K562 (cell line): ENCODE data around the gene DGLUCY. TPM values are rescaled to one million over a fixed set of nuclear protein-coding genes. Genes with fewer than 3 reads are reported as not detected.

ENCODE experiments used
- ATAC-seq: fragments of 200-7000 bp; cut with Tn5 transposase; 3 replicates; pipeline ENCODE4 v1.9.1; 2020; ENCODE audit warnings: moderate library complexity
- BruUV-seq: library from RNA; stranded (reverse); fragments of 400-500 nt; replicated peaks from 2 replicates; lab custom pipeline; 2021; lab: Mats Ljungman, UMichigan
- CTCF ChIA-PET: fragments of 300-600 bp; formaldehyde crosslinking; extraction: SDS; loops from one replicate; lab custom pipeline; 2021; ENCODE audit warnings: low intra/inter-chr PET ratio; lab: Yijun Ruan, JAX
- POLR2A ChIA-PET: fragments of 300-600, 350-650 bp; sonication (Branson Sonifier 250); formaldehyde crosslinking; extraction: SDS; loops from one replicate; lab custom pipeline; 2021; ENCODE audit warnings: antibody characterized with exemption, inconsistent platforms; lab: Yijun Ruan, JAX
- DNase-seq, 4 experiments: peaks; one replicate each; pipeline versions ENCODE4 v3.0.0 to v3.0.0-alpha.2; 2011 to 2018; ENCODE audit warnings: low spot score in 3 of 4, mixed read lengths in 3 of 4; ENCODE audit errors: extremely low read depth in 1 of 4
- FAIRE-seq: peaks from 2 replicates; lab custom pipeline; 2011; peaks lifted over from hg19 to GRCh38; lab: Jason Lieb, UNC
- H2AFZ ChIP-seq: 2 replicates; pipeline ENCODE4 v1.6.0; 2011; ENCODE audit warnings: low read depth, low read length, control low read depth, inconsistent platforms
- H3K27ac ChIP-seq: fragments of 200-600 bp; 3 replicates; pipeline ENCODE4 v1.8.0; 2011; ENCODE audit warnings: low read depth, mild to moderate bottlenecking, control low read depth, inconsistent platforms, low read length, moderate library complexity, mixed read lengths; ENCODE audit errors: extremely low read depth
- H3K27me3 ChIP-seq, 2 experiments: fragments of 300-600 bp in 1 of 2; 2 replicates in 1 of 2; 3 replicates in 1 of 2; pipeline versions ENCODE4 v1.6.0 to v1.8.0; 2011; ENCODE audit warnings: inconsistent platforms in 2 of 2, low read length in 2 of 2, mild to moderate bottlenecking in 1 of 2, mixed read lengths in 1 of 2, moderate library complexity in 1 of 2; ENCODE audit not compliant: control insufficient read depth in 2 of 2, insufficient read depth in 2 of 2
- H3K36me3 ChIP-seq: fragments of 300-600 bp; 3 replicates; pipeline ENCODE4 v1.8.0; 2011; ENCODE audit warnings: mild to moderate bottlenecking, low read length, inconsistent platforms; ENCODE audit not compliant: control insufficient read depth, insufficient read depth
- H3K4me1 ChIP-seq, 2 experiments: fragments of 200-600 bp in 1 of 2; replicated peaks in 1 of 2; 2 replicates in 1 of 2; 3 replicates in 1 of 2; pipeline versions ENCODE4 v1.5.1 to v1.8.0; 2011; ENCODE audit warnings: inconsistent platforms in 2 of 2, low read length in 2 of 2, mild to moderate bottlenecking in 1 of 2, mixed read lengths in 1 of 2, moderate library complexity in 1 of 2; ENCODE audit not compliant: control insufficient read depth in 2 of 2, insufficient read depth in 2 of 2
- H3K4me2 ChIP-seq: 2 replicates; pipeline ENCODE4 v1.6.1; 2011; ENCODE audit warnings: low read length, control low read depth, inconsistent platforms, mixed read lengths; ENCODE audit not compliant: insufficient read depth
- H3K4me3 ChIP-seq: fragments of 200-600 bp; sonication (generic), shearing (Covaris generic); 2 replicates; pipeline ENCODE4 v1.5.1; 2016; ENCODE audit warnings: control low read depth, inconsistent platforms
- H3K79me2 ChIP-seq: fragments of 200-600 bp; 3 replicates; pipeline ENCODE4 v1.8.0; 2011; ENCODE audit warnings: low read length, inconsistent platforms; ENCODE audit not compliant: control insufficient read depth, insufficient read depth
- H3K9ac ChIP-seq, 2 experiments: 2 replicates each; pipeline versions ENCODE4 v1.6.0 to v1.6.1; 2011; ENCODE audit warnings: low read depth in 2 of 2, low read length in 2 of 2, control low read depth in 1 of 2, inconsistent platforms in 1 of 2, mild to moderate bottlenecking in 1 of 2, mixed read lengths in 1 of 2; ENCODE audit not compliant: insufficient read depth in 1 of 2
- H3K9me1 ChIP-seq: one replicate; pipeline ENCODE4 v1.6.0; 2011; ENCODE audit warnings: inconsistent platforms, mild to moderate bottlenecking, low read length, moderate library complexity; ENCODE audit not compliant: control insufficient read depth, insufficient read depth
- H3K9me3 ChIP-seq: replicated peaks from 2 replicates; pipeline ENCODE4 v1.5.1; 2011; ENCODE audit warnings: low read depth, low read length, inconsistent platforms; ENCODE audit not compliant: control insufficient read depth, insufficient read depth
- H4K20me1 ChIP-seq: replicated peaks from 2 replicates; pipeline ENCODE4 v1.6.1; 2011; ENCODE audit warnings: low read length, inconsistent platforms, mixed read lengths; ENCODE audit not compliant: control insufficient read depth, insufficient read depth
- ASH1L ChIP-seq: fragments of 450-650 bp; IDR thresholded peaks from 2 replicates; pipeline ENCODE4 v1.6.1; 2018; ENCODE audit warnings: borderline replicate concordance, mild to moderate bottlenecking, low read depth; ENCODE audit not compliant: partially characterized antibody
- CREBBP ChIP-seq: IDR thresholded peaks from one replicate; pipeline ENCODE4 v1.6.1; 2012; ENCODE audit warnings: low read depth, mild to moderate bottlenecking, control low read depth, inconsistent platforms, low read length
- ELF2 ChIP-seq: fragments of 250-450 bp; sonication (Bioruptor Pico); IDR thresholded peaks from 2 replicates; pipeline ENCODE4 v1.5.0; 2021; ENCODE audit warnings: mild to moderate bottlenecking
- HDAC2 ChIP-seq: fragments of 450-650 bp; IDR thresholded peaks from 2 replicates; pipeline ENCODE4 v1.6.1; 2016; ENCODE audit warnings: mild to moderate bottlenecking
- ILK ChIP-seq: fragments of 450-650 bp; IDR thresholded peaks from 2 replicates; pipeline ENCODE4 v1.6.1; 2016; ENCODE audit warnings: missing genetic modification characterization, low read depth, mild to moderate bottlenecking, missing compliant biosample characterization, moderate library complexity, borderline replicate concordance
- SP2 ChIP-seq: IDR thresholded peaks from 2 replicates; pipeline ENCODE4 v1.6.1; 2011; ENCODE audit warnings: mild to moderate bottlenecking, low read depth, low read length, moderate library complexity; ENCODE audit not compliant: poor library complexity, severe bottlenecking; ENCODE audit errors: extremely low read depth
- TSHZ1 ChIP-seq: fragments of 250-450 bp; sonication (Bioruptor Pico); IDR thresholded peaks from 2 replicates; pipeline ENCODE4 v1.4.0; 2020; ENCODE audit warnings: mild to moderate bottlenecking, moderate library complexity
- ZFPM2 ChIP-seq: fragments of 250-450 bp; sonication (Bioruptor Pico); IDR thresholded peaks from 2 replicates; pipeline ENCODE4 v1.5.1; 2022; ENCODE audit warnings: mild to moderate bottlenecking
- ZNF280A ChIP-seq: fragments of 450-650 bp; IDR thresholded peaks from 2 replicates; pipeline ENCODE4 v1.6.1; 2018; ENCODE audit warnings: mild to moderate bottlenecking, low read depth; ENCODE audit not compliant: partially characterized antibody
- WGBS: fragments of 100-300 bp; shearing (Covaris generic); methylation state at CpG from one replicate; pipeline ENCODE4 v1.1.6; 2016; ENCODE audit warnings: low coverage, mixed read lengths; ENCODE audit not compliant: insufficient coverage; ENCODE audit errors: missing lambda C conversion rate; 5-methylcytosine and 5-hydroxymethylcytosine counted together
- in situ Hi-C: fragments of 300-500 bp; cut with MboI; formaldehyde crosslinking; loops from 4 replicates; pipeline ENCODE4 v1.15.0; 2018; ENCODE audit warnings: inconsistent platforms, mixed read lengths
- intact Hi-C: fragments of 100-400 bp; cut with micrococcal nuclease; formaldehyde crosslinking; loops from 2 replicates; pipeline ENCODE4 v1.14.2; 2022
- polyA plus RNA-seq, 8 experiments: library from polyadenylated mRNA; depleted of rRNA in 4 of 8; stranded (reverse) in 5 of 8; unstranded in 3 of 8; fragments of >200 nt; fragmentation: Nextera tagmentation in 2 of 8; fragmentation: Illumina TruSeq in 1 of 8; extraction: Ambion mirVana in 2 of 8; extraction: Trizol in 1 of 8; gene quantifications; 2 replicates each; pipeline versions ENCODE4 v1.2.1 to v1.2.3, GENCODE V29; 2011 to 2014; ENCODE audit warnings: inconsistent platforms in 1 of 8, missing spikeins in 1 of 8
- total RNA-seq, 7 experiments: library from RNA; depleted of rRNA in 6 of 7; stranded (reverse); fragments of >200 nt in 6 of 7; fragmentation: Illumina TruSeq in 2 of 7; extraction: Trizol in 2 of 7; gene quantifications; 2 replicates each; pipeline versions ENCODE4 v1.2.1 to v1.2.3, GENCODE V29; 2011 to 2021; ENCODE audit warnings: low replicate concordance in 1 of 7
- TF ChIP-seq, protein P1 (sequence below): fragments of 250-450 bp; sonication (Bioruptor Pico); IDR thresholded peaks from 2 replicates; pipeline ENCODE4 v1.5.0; 2020; ENCODE audit warnings: mild to moderate bottlenecking
- TF ChIP-seq, protein P2 (sequence below): fragments of 250-450 bp; sonication (Bioruptor Pico); IDR thresholded peaks from 2 replicates; pipeline ENCODE4 v1.4.0; 2020; ENCODE audit warnings: mild to moderate bottlenecking, moderate library complexity, borderline replicate concordance
- TF ChIP-seq, protein P3 (sequence below): sonication (generic); formaldehyde crosslinking; IDR thresholded peaks from 2 replicates; pipeline ENCODE4 v1.5.0; 2020; ENCODE audit warnings: missing genetic modification reagents

DGLUCY gene
- total and polyA plus RNA-seq, 9 of the 15 experiments (the other 6 are each of a cell fraction or from before 2014, with no cell fraction given) = 9.9 to 28.4 (median 21.0) TPM

- Histone ChIP-seq H3K4me2 (no peak overlapping the region), H3K4me1 (peaks cover 0 to 14% of the 10 kb centered on the region in 2 experiments; a peak in 3 of 5 replicates), H3K27ac (no peak overlapping the region), H3K4me3 (no peak overlapping the region), H3K27me3 (no peaks in the 10 kb centered on the region), H3K9me1 (no peaks in the 10 kb centered on the region), H3K9ac (no peak overlapping the region), H3K9me3 (no peaks in the 10 kb centered on the region), H3K36me3 (peaks cover 22% of the 10 kb centered on the region; the same call in 2 of the 3 replicates), H3K79me2 (no peaks in the 10 kb centered on the region), H2AFZ (no peak overlapping the region), H4K20me1 (no peaks in the 10 kb centered on the region)
- intact Hi-C loops = loop anchor here (10.0 kb wide), 1 partner anchor 242 kb away; no protein-coding TSS in a partner anchor
- ATAC-seq = no peak
- WGBS = 100% methylated on average over 2 of the region's 5 CpGs
- BruUV-seq = no TSS peak
- ChIA-PET POLR2A (no interaction called here), CTCF (no interaction called here)
- in situ Hi-C loops = no loop called here
- no peak for DNase-seq
- no peak for FAIRE-seq
- TF ChIP-seq, protein P1, sequence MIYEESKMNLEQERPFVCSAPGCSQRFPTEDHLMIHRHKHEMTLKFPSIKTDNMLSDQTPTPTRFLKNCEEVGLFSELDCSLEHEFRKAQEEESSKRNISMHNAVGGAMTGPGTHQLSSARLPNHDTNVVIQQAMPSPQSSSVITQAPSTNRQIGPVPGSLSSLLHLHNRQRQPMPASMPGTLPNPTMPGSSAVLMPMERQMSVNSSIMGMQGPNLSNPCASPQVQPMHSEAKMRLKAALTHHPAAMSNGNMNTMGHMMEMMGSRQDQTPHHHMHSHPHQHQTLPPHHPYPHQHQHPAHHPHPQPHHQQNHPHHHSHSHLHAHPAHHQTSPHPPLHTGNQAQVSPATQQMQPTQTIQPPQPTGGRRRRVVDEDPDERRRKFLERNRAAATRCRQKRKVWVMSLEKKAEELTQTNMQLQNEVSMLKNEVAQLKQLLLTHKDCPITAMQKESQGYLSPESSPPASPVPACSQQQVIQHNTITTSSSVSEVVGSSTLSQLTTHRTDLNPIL (CRISPR knock-in tag) = no peak
- TF ChIP-seq ILK (tag) (no peak), CREBBP (no peak), ELF2 (CRISPR knock-in tag) (no peak), ZNF280A (no peak), SP2 (no peak), TSHZ1 (no peak), HDAC2 (no peak), ASH1L (no peak), ZFPM2 (no peak)
- TF ChIP-seq, protein P2, sequence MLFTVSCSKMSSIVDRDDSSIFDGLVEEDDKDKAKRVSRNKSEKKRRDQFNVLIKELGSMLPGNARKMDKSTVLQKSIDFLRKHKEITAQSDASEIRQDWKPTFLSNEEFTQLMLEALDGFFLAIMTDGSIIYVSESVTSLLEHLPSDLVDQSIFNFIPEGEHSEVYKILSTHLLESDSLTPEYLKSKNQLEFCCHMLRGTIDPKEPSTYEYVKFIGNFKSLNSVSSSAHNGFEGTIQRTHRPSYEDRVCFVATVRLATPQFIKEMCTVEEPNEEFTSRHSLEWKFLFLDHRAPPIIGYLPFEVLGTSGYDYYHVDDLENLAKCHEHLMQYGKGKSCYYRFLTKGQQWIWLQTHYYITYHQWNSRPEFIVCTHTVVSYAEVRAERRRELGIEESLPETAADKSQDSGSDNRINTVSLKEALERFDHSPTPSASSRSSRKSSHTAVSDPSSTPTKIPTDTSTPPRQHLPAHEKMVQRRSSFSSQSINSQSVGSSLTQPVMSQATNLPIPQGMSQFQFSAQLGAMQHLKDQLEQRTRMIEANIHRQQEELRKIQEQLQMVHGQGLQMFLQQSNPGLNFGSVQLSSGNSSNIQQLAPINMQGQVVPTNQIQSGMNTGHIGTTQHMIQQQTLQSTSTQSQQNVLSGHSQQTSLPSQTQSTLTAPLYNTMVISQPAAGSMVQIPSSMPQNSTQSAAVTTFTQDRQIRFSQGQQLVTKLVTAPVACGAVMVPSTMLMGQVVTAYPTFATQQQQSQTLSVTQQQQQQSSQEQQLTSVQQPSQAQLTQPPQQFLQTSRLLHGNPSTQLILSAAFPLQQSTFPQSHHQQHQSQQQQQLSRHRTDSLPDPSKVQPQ (CRISPR knock-in tag) = no peak
- TF ChIP-seq, protein P3, sequence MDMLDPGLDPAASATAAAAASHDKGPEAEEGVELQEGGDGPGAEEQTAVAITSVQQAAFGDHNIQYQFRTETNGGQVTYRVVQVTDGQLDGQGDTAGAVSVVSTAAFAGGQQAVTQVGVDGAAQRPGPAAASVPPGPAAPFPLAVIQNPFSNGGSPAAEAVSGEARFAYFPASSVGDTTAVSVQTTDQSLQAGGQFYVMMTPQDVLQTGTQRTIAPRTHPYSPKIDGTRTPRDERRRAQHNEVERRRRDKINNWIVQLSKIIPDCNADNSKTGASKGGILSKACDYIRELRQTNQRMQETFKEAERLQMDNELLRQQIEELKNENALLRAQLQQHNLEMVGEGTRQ (CRISPR knock-in tag) = no peak
Measured at GRCh38 chr14:91146661-91147060, 32.8 kb downstream of the DGLUCY start.
